CD14-positive monocyte (primary cell): ENCODE measurements around the gene GRIN2A. TPM values are rescaled to one million over a fixed set of nuclear protein-coding genes. Genes with fewer than 3 reads are reported as not detected.

ENCODE experiments used
- DNase-seq, 3 donors: peaks; one replicate each; pipeline ENCODE4 v3.0.0-alpha.2; 2011 to 2022
- H2AFZ ChIP-seq: 2 replicates; pipeline ENCODE4 v1.6.0; 2012; ENCODE audit warnings: mild to moderate bottlenecking, low read depth, low read length, inconsistent platforms; ENCODE audit not compliant: insufficient read depth, poor library complexity, severe bottlenecking
- H3K27ac ChIP-seq, 2 donors: 1 replicate in 1 of 2; 2 replicates in 1 of 2; pipeline ENCODE4 v1.5.1; 2012 to 2013; ENCODE audit warnings: low read length in 2 of 2, control low read depth in 1 of 2, inconsistent platforms in 1 of 2, low read depth in 1 of 2, mild to moderate bottlenecking in 1 of 2
- H3K27me3 ChIP-seq, 2 donors: one replicate each; pipeline versions ENCODE4 v1.6.0 to v1.6.1; 2011 to 2013; ENCODE audit warnings: low read length in 2 of 2; ENCODE audit not compliant: control insufficient read depth in 2 of 2, insufficient read depth in 2 of 2
- H3K36me3 ChIP-seq, 2 donors: replicated peaks in 1 of 2; 1 replicate in 1 of 2; 2 replicates in 1 of 2; pipeline versions ENCODE4 v1.5.1 to v1.6.1; 2012 to 2013; ENCODE audit warnings: low read length in 2 of 2, control low read depth in 1 of 2, inconsistent platforms in 1 of 2, mild to moderate bottlenecking in 1 of 2; ENCODE audit not compliant: insufficient read depth in 2 of 2, control insufficient read depth in 1 of 2
- H3K4me1 ChIP-seq, 2 donors: 1 replicate in 1 of 2; 2 replicates in 1 of 2; pipeline versions ENCODE4 v1.5.1 to v1.6.1; 2012 to 2013; ENCODE audit warnings: low read length in 2 of 2, control low read depth in 1 of 2, inconsistent platforms in 1 of 2, mild to moderate bottlenecking in 1 of 2, moderate library complexity in 1 of 2; ENCODE audit not compliant: insufficient read depth in 2 of 2, control insufficient read depth in 1 of 2
- H3K4me2 ChIP-seq: replicated peaks from 2 replicates; pipeline ENCODE3; 2012; ENCODE audit warnings: low read length, moderate library complexity, mild to moderate bottlenecking; ENCODE audit not compliant: poor library complexity, severe bottlenecking; ENCODE audit errors: extremely low read depth
- H3K4me3 ChIP-seq, 3 experiments: fragments of 200-600 bp in 1 of 3; sonication (generic) in 1 of 3; replicated peaks in 1 of 3; 1 replicate in 2 of 3; 2 replicates in 1 of 3; pipeline ENCODE4 v1.5.1; 2011 to 2013; ENCODE audit warnings: low read length in 3 of 3, mild to moderate bottlenecking in 3 of 3, control low read depth in 2 of 3, low read depth in 2 of 3, inconsistent platforms in 1 of 3, moderate library complexity in 1 of 3
- H3K79me2 ChIP-seq: 2 replicates; pipeline ENCODE4 v1.6.0; 2012; ENCODE audit warnings: mild to moderate bottlenecking, control low read depth, inconsistent platforms, low read length, moderate library complexity; ENCODE audit not compliant: insufficient read depth
- H3K9ac ChIP-seq: 2 replicates; pipeline ENCODE4 v1.6.0; 2017; ENCODE audit warnings: low read length, mild to moderate bottlenecking; ENCODE audit not compliant: insufficient read depth, poor library complexity, severe bottlenecking
- H3K9me3 ChIP-seq, 2 donors: replicated peaks in 1 of 2; 1 replicate in 1 of 2; 2 replicates in 1 of 2; pipeline versions ENCODE4 v1.5.1 to v1.6.1; 2012 to 2013; ENCODE audit warnings: low read length in 2 of 2, control low read depth in 1 of 2; ENCODE audit not compliant: control insufficient read depth in 1 of 2, insufficient read depth in 1 of 2
- H4K20me1 ChIP-seq: 2 replicates; pipeline ENCODE4 v1.6.0; 2012; ENCODE audit warnings: mild to moderate bottlenecking, low read length, control low read depth, moderate library complexity; ENCODE audit not compliant: insufficient read depth
- H3K27ac Mint-ChIP-seq, 7 donors: one replicate each; pipeline ENCODE4 v1.8.0; 2020; ENCODE audit warnings: mild to moderate bottlenecking in 7 of 7, mixed read lengths in 7 of 7, moderate library complexity in 6 of 7, inconsistent platforms in 2 of 7
- H3K27me3 Mint-ChIP-seq, 3 donors: one replicate each; pipeline ENCODE4 v1.8.0; 2021 to 2022; ENCODE audit warnings: low read depth in 3 of 3, mild to moderate bottlenecking in 3 of 3, mixed read lengths in 3 of 3, moderate library complexity in 3 of 3, inconsistent platforms in 1 of 3
- H3K36me3 Mint-ChIP-seq, 2 donors: one replicate each; pipeline ENCODE4 v1.8.0; 2020; ENCODE audit warnings: mixed read lengths in 2 of 2, inconsistent platforms in 1 of 2, mild to moderate bottlenecking in 1 of 2
- H3K4me1 Mint-ChIP-seq: one replicate; pipeline ENCODE4 v1.8.0; 2020; ENCODE audit warnings: mild to moderate bottlenecking, mixed read lengths
- H3K4me3 Mint-ChIP-seq, 2 donors: one replicate each; pipeline ENCODE4 v1.8.0; 2020; ENCODE audit warnings: mild to moderate bottlenecking in 2 of 2, mixed read lengths in 2 of 2, moderate library complexity in 1 of 2
- H3K9me3 Mint-ChIP-seq, 7 donors: one replicate each; pipeline ENCODE4 v1.8.0; 2020 to 2022; ENCODE audit warnings: mixed read lengths in 7 of 7, mild to moderate bottlenecking in 6 of 7, moderate library complexity in 6 of 7, inconsistent platforms in 2 of 7
- CTCF ChIP-seq: fragments of 200-600 bp; IDR thresholded peaks from one replicate; pipeline ENCODE4 v1.8.0; 2022; ENCODE audit warnings: antibody characterized with exemption, mild to moderate bottlenecking
- WGBS: methylation state at CpG from one replicate; pipeline ENCODE4 v1.1.5; 2013; ENCODE audit warnings: missing lambda C conversion rate; ENCODE audit not compliant: insufficient coverage; 5-methylcytosine and 5-hydroxymethylcytosine counted together
- intact Hi-C, 2 donors: fragments of 100-400 bp; cut with micrococcal nuclease; formaldehyde crosslinking; loops; one replicate each; pipeline versions ENCODE4 v1.15.0 to v1.15.1; 2023
- polyA plus RNA-seq, 3 donors: library from polyadenylated mRNA; depleted of rRNA in 1 of 3; unstranded in 2 of 3; stranded (reverse) in 1 of 3; fragments of 300-500 nt in 2 of 3; fragments of >200 nt in 1 of 3; fragmentation: Illumina TruSeq in 2 of 3; gene quantifications; 1 replicate in 2 of 3; 2 replicates in 1 of 3; pipeline ENCODE4 v1.2.3, GENCODE V29; 2012 to 2021

Gene GRIN2A
- polyA plus RNA-seq, 3 donors, result not detected

GRCh38 chr16:9852003-9852402 lies 330.2 kb downstream of the GRIN2A start:
- TF ChIP-seq CTCF, result no peak
- Histone ChIP-seq H3K27me3 (no peaks in the 10 kb centered on the region), H3K36me3 (no peaks in the 10 kb centered on the region), H3K79me2 (no peaks in the 10 kb centered on the region), H4K20me1 (no peaks in the 10 kb centered on the region), H3K4me1 (no peaks in the 10 kb centered on the region), H3K9ac (no peak overlapping the region), H2AFZ (no peak overlapping the region), H3K27ac (no peak overlapping the region), H3K4me3 (no peak overlapping the region), H3K9me3 (no peaks in the 10 kb centered on the region), H3K4me2 (no peak overlapping the region)
- DNase-seq, result no peak
- H3K36me3 Mint-ChIP-seq, result no peaks in the 10 kb centered on the region
- no peaks in the 10 kb centered on the region for H3K27me3 Mint-ChIP-seq
- peaks cover 0 to 4% (median 0%) of the 10 kb centered on the region in 7 donors for H3K9me3 Mint-ChIP-seq
- no peak overlapping the region for H3K27ac Mint-ChIP-seq
- 86% methylated on average over 1 of the region's 5 CpGs for WGBS
- H3K4me3 Mint-ChIP-seq, result no peak overlapping the region
- no peaks in the 10 kb centered on the region for H3K4me1 Mint-ChIP-seq
- intact Hi-C loops, result no loop called here

- DNase-seq, result no peak
Measured at GRCh38 chr16:9850817-9851216, 331.4 kb downstream of the GRIN2A start.

More at GRCh38 chr16:9850817-9851216, 331.4 kb downstream of the GRIN2A start:
- no peaks in the 10 kb centered on the region for H4K20me1 ChIP-seq
- H3K27me3 ChIP-seq, result no peaks in the 10 kb centered on the region
- no peaks in the 10 kb centered on the region for H3K9me3 ChIP-seq
- 71% methylated on average over 7 of the region's 9 CpGs for WGBS
- H3K27ac ChIP-seq, result no peak overlapping the region
- no peaks in the 10 kb centered on the region for H3K36me3 ChIP-seq
- peaks cover 0 to 1% (median 0%) of the 10 kb centered on the region in 7 donors for H3K9me3 Mint-ChIP-seq
- H2AFZ ChIP-seq, result no peak overlapping the region
- H3K9ac ChIP-seq, result no peak overlapping the region
- no peak for TF ChIP-seq CTCF
- H3K27ac Mint-ChIP-seq, result no peak overlapping the region
- H3K79me2 ChIP-seq, result no peaks in the 10 kb centered on the region
- no peaks in the 10 kb centered on the region for H3K4me1 ChIP-seq
- no peaks in the 10 kb centered on the region for H3K4me1 Mint-ChIP-seq
- intact Hi-C loops, result no loop called here
- no peaks in the 10 kb centered on the region for H3K27me3 Mint-ChIP-seq
- no peaks in the 10 kb centered on the region for H3K36me3 Mint-ChIP-seq
- H3K4me3 Mint-ChIP-seq, result no peak overlapping the region
- H3K4me2 ChIP-seq, result no peak overlapping the region
- no peak overlapping the region for H3K4me3 ChIP-seq
